Measurements from ENCODE around the gene ANKS4B. TPM values are rescaled to one million over a fixed set of nuclear protein-coding genes. Genes with fewer than 3 reads are reported as not detected.

Gene ANKS4B
- total and polyA plus RNA-seq, 9 donors = under 0.01 to 0.05 (median 0.04) TPM; not detected in 6

DNA sequence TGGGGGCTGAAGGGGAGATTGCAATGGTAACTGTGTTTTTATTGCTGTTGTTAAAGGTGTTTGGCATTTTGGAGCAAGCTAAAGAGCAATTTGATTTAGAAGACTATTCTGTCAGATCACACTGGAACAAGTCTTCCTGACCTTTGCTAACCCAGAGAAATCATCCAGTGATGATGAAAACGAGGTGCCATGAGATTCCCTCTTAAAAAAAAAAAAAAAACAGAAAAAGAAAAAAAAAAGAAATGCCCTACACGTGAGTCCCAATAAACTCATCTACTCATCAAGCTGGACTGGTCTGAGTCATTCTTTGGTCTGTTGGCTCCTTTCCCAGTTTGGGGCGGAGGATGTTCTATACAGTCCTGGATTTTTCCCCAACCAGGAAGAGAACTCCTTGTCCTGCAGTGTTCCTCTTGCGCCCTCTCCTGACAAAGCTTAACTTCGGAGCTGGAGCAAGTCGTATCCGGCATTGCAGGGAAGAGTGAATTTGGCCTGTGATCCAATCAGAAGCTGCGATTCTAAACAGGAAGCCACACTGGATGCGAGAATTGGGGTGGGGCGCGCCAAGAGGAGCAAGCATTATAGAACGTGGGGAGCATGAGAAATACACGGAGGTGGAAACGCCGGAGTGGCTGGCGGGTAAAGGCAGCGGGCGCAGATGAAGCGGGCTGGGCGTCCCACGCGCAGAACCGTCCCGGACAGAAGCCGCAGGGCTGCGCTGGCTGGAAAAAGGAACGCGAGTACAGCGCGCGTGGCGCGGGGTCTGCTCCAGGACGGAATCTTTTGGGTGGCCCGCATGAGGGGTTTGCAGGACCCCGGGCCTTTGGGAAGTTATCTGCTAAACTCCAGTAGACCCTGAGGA, 67.0 kb downstream of the ANKS4B start:
- 0 to 1% (median 0%) methylated on average over 36 of the region's 36 CpGs for WGBS, 3 donors
- Histone ChIP-seq H3K9me3 (no peaks in the 10 kb centered on the region), H3K36me3 (no peaks in the 10 kb centered on the region), H3K4me3 (peak overlapping the region; percentile 54), H3K27me3 (no peaks in the 10 kb centered on the region), H3K4me1 (ENCODE audit: insufficient read depth) (no peaks in the 10 kb centered on the region), H3K27ac (peak overlapping the region; percentile 22 to 60)
- DNase-seq = peak; percentile 88 to 97 (median 96)
- intact Hi-C loops (cut with DNase I) = loop anchor here (2.0 to 10.0 kb wide), 5 partner anchors 114 to 448 kb away; partner anchors contain the start of gene LDAF1 (in 4 of the 4)
- TF ChIP-seq, protein P1, sequence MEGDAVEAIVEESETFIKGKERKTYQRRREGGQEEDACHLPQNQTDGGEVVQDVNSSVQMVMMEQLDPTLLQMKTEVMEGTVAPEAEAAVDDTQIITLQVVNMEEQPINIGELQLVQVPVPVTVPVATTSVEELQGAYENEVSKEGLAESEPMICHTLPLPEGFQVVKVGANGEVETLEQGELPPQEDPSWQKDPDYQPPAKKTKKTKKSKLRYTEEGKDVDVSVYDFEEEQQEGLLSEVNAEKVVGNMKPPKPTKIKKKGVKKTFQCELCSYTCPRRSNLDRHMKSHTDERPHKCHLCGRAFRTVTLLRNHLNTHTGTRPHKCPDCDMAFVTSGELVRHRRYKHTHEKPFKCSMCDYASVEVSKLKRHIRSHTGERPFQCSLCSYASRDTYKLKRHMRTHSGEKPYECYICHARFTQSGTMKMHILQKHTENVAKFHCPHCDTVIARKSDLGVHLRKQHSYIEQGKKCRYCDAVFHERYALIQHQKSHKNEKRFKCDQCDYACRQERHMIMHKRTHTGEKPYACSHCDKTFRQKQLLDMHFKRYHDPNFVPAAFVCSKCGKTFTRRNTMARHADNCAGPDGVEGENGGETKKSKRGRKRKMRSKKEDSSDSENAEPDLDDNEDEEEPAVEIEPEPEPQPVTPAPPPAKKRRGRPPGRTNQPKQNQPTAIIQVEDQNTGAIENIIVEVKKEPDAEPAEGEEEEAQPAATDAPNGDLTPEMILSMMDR (IDR thresholded peaks at IDR 0.05) = peak; percentile 88 to 89 (median 89)
- TF ChIP-seq EP300 (IDR thresholded peaks at IDR 0.05) (no peak), POLR2A (IDR thresholded peaks at IDR 0.05) (no peak)

GRCh38 chr16:21301168-21301894, 67.8 kb downstream of the ANKS4B start:
- DNase-seq = peak; percentile 50 to 64 (median 56)
- TF ChIP-seq EP300 (IDR thresholded peaks at IDR 0.05) = no peak
- TF ChIP-seq, protein P1 (IDR thresholded peaks at IDR 0.05) = peak in 2 of 3 donors; percentile 29 to 32
- TF ChIP-seq POLR2A (IDR thresholded peaks at IDR 0.05) = no peak
- H3K4me1 ChIP-seq (ENCODE audit: insufficient read depth) = no peaks in the 10 kb centered on the region
- no peaks in the 10 kb centered on the region for H3K36me3 ChIP-seq
- no peaks in the 10 kb centered on the region for H3K27me3 ChIP-seq
- H3K4me3 ChIP-seq = peak overlapping the region; percentile 54
- intact Hi-C loops (cut with DNase I) = loop anchor here (2.0 to 10.0 kb wide), 5 partner anchors 115 to 449 kb away; partner anchors contain the start of gene LDAF1 (in 4 of the 4)
- H3K9me3 ChIP-seq = no peaks in the 10 kb centered on the region
- peak overlapping the region; percentile 22 to 60 for H3K27ac ChIP-seq
- WGBS, 3 donors = 0 to 1% (median 0%) methylated on average over 60 of the region's 60 CpGs

GRCh38 chr16:21301895-21302291, 68.4 kb downstream of the ANKS4B start:
- peak overlapping the region; percentile 54 for H3K4me3 ChIP-seq
- no peak overlapping the region for H3K27ac ChIP-seq
- H3K4me1 ChIP-seq (ENCODE audit: insufficient read depth) = no peaks in the 10 kb centered on the region
- no peak for DNase-seq
- H3K27me3 ChIP-seq = no peaks in the 10 kb centered on the region
- 1 to 3% (median 2%) methylated on average over 17 of the region's 17 CpGs for WGBS, 3 donors
- TF ChIP-seq POLR2A (IDR thresholded peaks at IDR 0.05) (no peak), EP300 (IDR thresholded peaks at IDR 0.05) (no peak)
- TF ChIP-seq, protein P1 (IDR thresholded peaks at IDR 0.05) = no peak
- H3K36me3 ChIP-seq = no peaks in the 10 kb centered on the region
- H3K9me3 ChIP-seq = no peaks in the 10 kb centered on the region
- intact Hi-C loops (cut with DNase I) = loop anchor here (2.0 to 10.0 kb wide), 5 partner anchors 115 to 450 kb away; partner anchors contain the start of gene LDAF1 (in 4 of the 4)

GRCh38 chr16:21302454-21302853, 69.0 kb downstream of the ANKS4B start:
- TF ChIP-seq EP300 (IDR thresholded peaks at IDR 0.05) = no peak
- no peak for TF ChIP-seq POLR2A (IDR thresholded peaks at IDR 0.05)
- TF ChIP-seq, protein P1 (IDR thresholded peaks at IDR 0.05) = no peak
- Histone ChIP-seq H3K36me3 (no peaks in the 10 kb centered on the region), H3K4me1 (ENCODE audit: insufficient read depth) (no peaks in the 10 kb centered on the region), H3K4me3 (no peak overlapping the region), H3K9me3 (no peaks in the 10 kb centered on the region), H3K27me3 (no peaks in the 10 kb centered on the region), H3K27ac (no peak overlapping the region)
- intact Hi-C loops (cut with DNase I) = loop anchor here in 3 of 4 donors (5.0 to 10.0 kb wide), 3 partner anchors 145 to 450 kb away; partner anchors contain the start of gene LDAF1 (in 2 of the 3)
- no peak for DNase-seq
- 23 to 35% (median 30%) methylated on average over 3 of the region's 3 CpGs for WGBS, 3 donors
